K562 (cell line): ENCODE data around the gene NPHP3. TPM values are rescaled to one million over a fixed set of nuclear protein-coding genes. Genes with fewer than 3 reads are reported as not detected.

ENCODE experiments used
- ATAC-seq: fragments of 200-7000 bp; cut with Tn5 transposase; 3 replicates; pipeline ENCODE4 v1.9.1; 2020; ENCODE audit warnings: moderate library complexity
- BruUV-seq: library from RNA; stranded (reverse); fragments of 400-500 nt; replicated peaks from 2 replicates; lab custom pipeline; 2021; lab: Mats Ljungman, UMichigan
- CTCF ChIA-PET: fragments of 300-600 bp; formaldehyde crosslinking; extraction: SDS; loops from one replicate; lab custom pipeline; 2021; ENCODE audit warnings: low intra/inter-chr PET ratio; lab: Yijun Ruan, JAX
- POLR2A ChIA-PET: fragments of 300-600, 350-650 bp; sonication (Branson Sonifier 250); formaldehyde crosslinking; extraction: SDS; loops from one replicate; lab custom pipeline; 2021; ENCODE audit warnings: antibody characterized with exemption, inconsistent platforms; lab: Yijun Ruan, JAX
- DNase-seq, 4 experiments: peaks; one replicate each; pipeline versions ENCODE4 v3.0.0 to v3.0.0-alpha.2; 2011 to 2018; ENCODE audit warnings: low spot score in 3 of 4, mixed read lengths in 3 of 4; ENCODE audit errors: extremely low read depth in 1 of 4
- FAIRE-seq: peaks from 2 replicates; lab custom pipeline; 2011; peaks lifted over from hg19 to GRCh38; lab: Jason Lieb, UNC
- H2AFZ ChIP-seq: 2 replicates; pipeline ENCODE4 v1.6.0; 2011; ENCODE audit warnings: low read depth, low read length, control low read depth, inconsistent platforms
- H3K27ac ChIP-seq: fragments of 200-600 bp; 3 replicates; pipeline ENCODE4 v1.8.0; 2011; ENCODE audit warnings: low read depth, mild to moderate bottlenecking, control low read depth, inconsistent platforms, low read length, moderate library complexity, mixed read lengths; ENCODE audit errors: extremely low read depth
- H3K27me3 ChIP-seq, 2 experiments: fragments of 300-600 bp in 1 of 2; 2 replicates in 1 of 2; 3 replicates in 1 of 2; pipeline versions ENCODE4 v1.6.0 to v1.8.0; 2011; ENCODE audit warnings: inconsistent platforms in 2 of 2, low read length in 2 of 2, mild to moderate bottlenecking in 1 of 2, mixed read lengths in 1 of 2, moderate library complexity in 1 of 2; ENCODE audit not compliant: control insufficient read depth in 2 of 2, insufficient read depth in 2 of 2
- H3K36me3 ChIP-seq: fragments of 300-600 bp; 3 replicates; pipeline ENCODE4 v1.8.0; 2011; ENCODE audit warnings: mild to moderate bottlenecking, low read length, inconsistent platforms; ENCODE audit not compliant: control insufficient read depth, insufficient read depth
- H3K4me1 ChIP-seq, 2 experiments: fragments of 200-600 bp in 1 of 2; replicated peaks in 1 of 2; 2 replicates in 1 of 2; 3 replicates in 1 of 2; pipeline versions ENCODE4 v1.5.1 to v1.8.0; 2011; ENCODE audit warnings: inconsistent platforms in 2 of 2, low read length in 2 of 2, mild to moderate bottlenecking in 1 of 2, mixed read lengths in 1 of 2, moderate library complexity in 1 of 2; ENCODE audit not compliant: control insufficient read depth in 2 of 2, insufficient read depth in 2 of 2
- H3K4me2 ChIP-seq: 2 replicates; pipeline ENCODE4 v1.6.1; 2011; ENCODE audit warnings: low read length, control low read depth, inconsistent platforms, mixed read lengths; ENCODE audit not compliant: insufficient read depth
- H3K4me3 ChIP-seq: fragments of 200-600 bp; sonication (generic), shearing (Covaris generic); 2 replicates; pipeline ENCODE4 v1.5.1; 2016; ENCODE audit warnings: control low read depth, inconsistent platforms
- H3K79me2 ChIP-seq: fragments of 200-600 bp; 3 replicates; pipeline ENCODE4 v1.8.0; 2011; ENCODE audit warnings: low read length, inconsistent platforms; ENCODE audit not compliant: control insufficient read depth, insufficient read depth
- H3K9ac ChIP-seq, 2 experiments: 2 replicates each; pipeline versions ENCODE4 v1.6.0 to v1.6.1; 2011; ENCODE audit warnings: low read depth in 2 of 2, low read length in 2 of 2, control low read depth in 1 of 2, inconsistent platforms in 1 of 2, mild to moderate bottlenecking in 1 of 2, mixed read lengths in 1 of 2; ENCODE audit not compliant: insufficient read depth in 1 of 2
- H3K9me1 ChIP-seq: one replicate; pipeline ENCODE4 v1.6.0; 2011; ENCODE audit warnings: inconsistent platforms, mild to moderate bottlenecking, low read length, moderate library complexity; ENCODE audit not compliant: control insufficient read depth, insufficient read depth
- H3K9me3 ChIP-seq: replicated peaks from 2 replicates; pipeline ENCODE4 v1.5.1; 2011; ENCODE audit warnings: low read depth, low read length, inconsistent platforms; ENCODE audit not compliant: control insufficient read depth, insufficient read depth
- H4K20me1 ChIP-seq: replicated peaks from 2 replicates; pipeline ENCODE4 v1.6.1; 2011; ENCODE audit warnings: low read length, inconsistent platforms, mixed read lengths; ENCODE audit not compliant: control insufficient read depth, insufficient read depth
- BCOR ChIP-seq: fragments of 450-650 bp; IDR thresholded peaks from 2 replicates; pipeline ENCODE4 v1.6.1; 2016
- GATA2 ChIP-seq: sonication (generic); formaldehyde crosslinking; IDR thresholded peaks from 2 replicates; pipeline ENCODE4 v1.4.0; 2020; ENCODE audit warnings: mild to moderate bottlenecking, missing genetic modification reagents
- GTF2A2 ChIP-seq: IDR thresholded peaks from 2 replicates; pipeline ENCODE4 v1.6.1; 2016; ENCODE audit warnings: mild to moderate bottlenecking, missing genetic modification characterization, missing compliant biosample characterization
- GTF2E2 ChIP-seq: fragments of 200-800 bp; sonication (Bioruptor generic); IDR thresholded peaks from 2 replicates; pipeline ENCODE4 v1.6.1; 2016; ENCODE audit warnings: missing genetic modification characterization, missing compliant biosample characterization
- NCOA1 ChIP-seq: fragments of 450-650 bp; IDR thresholded peaks from 2 replicates; pipeline ENCODE4 v1.6.1; 2016; ENCODE audit warnings: low read depth
- PKNOX1 ChIP-seq: fragments of 450-650 bp; IDR thresholded peaks from 2 replicates; pipeline ENCODE4 v1.6.1; 2016
- RCOR1 ChIP-seq, 2 experiments: IDR thresholded peaks; 2 replicates each; pipeline ENCODE4 v1.6.1; 2012; ENCODE audit warnings: low read depth in 2 of 2, low read length in 2 of 2, borderline replicate concordance in 1 of 2, improper control_type of control experiment in 1 of 2
- RNF2 ChIP-seq: sonication (generic); IDR thresholded peaks from 2 replicates; pipeline ENCODE4 v1.6.1; 2016
- TCF3 ChIP-seq: sonication (generic); formaldehyde crosslinking; IDR thresholded peaks from 2 replicates; pipeline ENCODE4 v1.4.0; 2020; ENCODE audit warnings: mild to moderate bottlenecking, missing genetic modification reagents
- ZNF217 ChIP-seq: sonication (generic); formaldehyde crosslinking; IDR thresholded peaks from 2 replicates; pipeline ENCODE4 v1.8.0; 2022; ENCODE audit warnings: mild to moderate bottlenecking, missing genetic modification reagents
- ZNF589 ChIP-seq: fragments of 200-800 bp; sonication (Bioruptor generic); IDR thresholded peaks from 2 replicates; pipeline ENCODE4 v1.6.1; 2016; ENCODE audit warnings: low read depth, missing genetic modification characterization, missing compliant biosample characterization
- ZNF75A ChIP-seq: fragments of 450-650 bp; formaldehyde crosslinking; IDR thresholded peaks from 2 replicates; pipeline ENCODE4 v1.4.0; 2020; ENCODE audit warnings: mild to moderate bottlenecking
- ZNF79 ChIP-seq: fragments of 250-450 bp; sonication (Bioruptor Pico); IDR thresholded peaks from 2 replicates; pipeline ENCODE4 v1.4.0; 2020; ENCODE audit warnings: low read depth, mild to moderate bottlenecking, moderate library complexity
- WGBS: fragments of 100-300 bp; shearing (Covaris generic); methylation state at CpG from one replicate; pipeline ENCODE4 v1.1.6; 2016; ENCODE audit warnings: low coverage, mixed read lengths; ENCODE audit not compliant: insufficient coverage; ENCODE audit errors: missing lambda C conversion rate; 5-methylcytosine and 5-hydroxymethylcytosine counted together
- in situ Hi-C: fragments of 300-500 bp; cut with MboI; formaldehyde crosslinking; loops from 4 replicates; pipeline ENCODE4 v1.15.0; 2018; ENCODE audit warnings: inconsistent platforms, mixed read lengths
- intact Hi-C: fragments of 100-400 bp; cut with micrococcal nuclease; formaldehyde crosslinking; loops from 2 replicates; pipeline ENCODE4 v1.14.2; 2022
- polyA plus RNA-seq, 8 experiments: library from polyadenylated mRNA; depleted of rRNA in 4 of 8; stranded (reverse) in 5 of 8; unstranded in 3 of 8; fragments of >200 nt; fragmentation: Nextera tagmentation in 2 of 8; fragmentation: Illumina TruSeq in 1 of 8; extraction: Ambion mirVana in 2 of 8; extraction: Trizol in 1 of 8; gene quantifications; 2 replicates each; pipeline versions ENCODE4 v1.2.1 to v1.2.3, GENCODE V29; 2011 to 2014; ENCODE audit warnings: inconsistent platforms in 1 of 8, missing spikeins in 1 of 8
- total RNA-seq, 7 experiments: library from RNA; depleted of rRNA in 6 of 7; stranded (reverse); fragments of >200 nt in 6 of 7; fragmentation: Illumina TruSeq in 2 of 7; extraction: Trizol in 2 of 7; gene quantifications; 2 replicates each; pipeline versions ENCODE4 v1.2.1 to v1.2.3, GENCODE V29; 2011 to 2021; ENCODE audit warnings: low replicate concordance in 1 of 7

The NPHP3 gene
- total and polyA plus RNA-seq, 9 of the 15 experiments (the other 6 are each of a cell fraction or from before 2014, with no cell fraction given): 0.62 to 13.2 (median 5.8) TPM

DNA sequence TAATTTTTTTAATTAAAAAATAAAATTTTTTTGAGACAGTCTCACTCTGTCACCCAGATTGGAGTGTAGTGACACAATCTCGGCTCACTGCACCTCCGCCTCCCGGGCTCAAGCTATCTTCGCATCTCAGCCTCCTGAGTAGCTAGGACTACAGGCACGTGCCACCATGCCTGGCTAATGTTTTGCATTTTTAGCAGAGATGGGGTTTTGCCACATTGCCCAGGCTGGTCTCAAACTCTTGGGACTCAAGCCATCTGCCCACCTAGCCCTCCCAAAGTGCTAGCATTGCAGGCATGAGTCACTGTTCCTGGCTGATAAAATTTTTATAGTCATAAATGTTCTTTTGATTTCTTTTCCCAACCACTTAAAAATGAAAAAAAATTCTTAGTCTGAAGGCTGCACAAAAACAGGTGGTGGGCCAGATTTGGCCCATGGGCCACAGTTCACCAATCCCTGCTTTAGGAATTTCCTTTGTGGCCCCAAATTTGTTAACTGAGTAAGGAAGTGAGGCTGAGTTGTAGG lies 52.9 kb downstream of the NPHP3 start:
- Histone ChIP-seq H3K9me3 (no peaks in the 10 kb centered on the region), H3K79me2 (peaks cover 10% of the 10 kb centered on the region; the same call in 2 of the 3 replicates), H3K4me1 (peaks cover 0 to 3% of the 10 kb centered on the region in 2 experiments; a peak in 1 of 5 replicates), H2AFZ (no peak overlapping the region), H3K4me2 (no peak overlapping the region), H3K27me3 (no peaks in the 10 kb centered on the region), H3K36me3 (peaks cover 68% of the 10 kb centered on the region), H3K9me1 (no peaks in the 10 kb centered on the region), H3K27ac (no peak overlapping the region), H3K9ac (no peak overlapping the region), H4K20me1 (no peaks in the 10 kb centered on the region), H3K4me3 (no peak overlapping the region)
- intact Hi-C loops (no loop called here), in situ Hi-C loops (no loop called here)
- CTCF ChIA-PET: no interaction called here
- no TSS peak for BruUV-seq
- ATAC-seq (no peak), FAIRE-seq (no peak), DNase-seq (no peak)
- no peak for TF ChIP-seq GTF2E2 (tag)
- no peak for TF ChIP-seq ZNF79 (CRISPR knock-in tag)
- TF ChIP-seq GATA2 (CRISPR knock-in tag): no peak
- TF ChIP-seq RCOR1 (IDR thresholded peaks at IDR 0.05; ENCODE audit: borderline replicate concordance in 1 of 2, low read depth in 2 of 2, low read length in 2 of 2): no peak
- TF ChIP-seq GTF2A2 (tag): no peak
- no peak for TF ChIP-seq ZNF589 (CRISPR knock-in tag)
- TF ChIP-seq PKNOX1: no peak
- TF ChIP-seq TCF3: no peak
- no peak for TF ChIP-seq BCOR
- TF ChIP-seq NCOA1: no peak
- TF ChIP-seq ZNF75A (CRISPR knock-in tag): no peak
- no peak for TF ChIP-seq RNF2
- TF ChIP-seq ZNF217 (CRISPR knock-in tag): no peak
- POLR2A ChIA-PET: interaction anchor here (1.0 to 2.0 kb wide), 2 partner anchors 8 to 11 kb away, joined by 5 to 7 read pairs; no protein-coding TSS in a partner anchor
- WGBS: 85% methylated on average over 5 of the region's 5 CpGs
